ENCODE results near the gene MIEF1.

Gene MIEF1

DNA sequence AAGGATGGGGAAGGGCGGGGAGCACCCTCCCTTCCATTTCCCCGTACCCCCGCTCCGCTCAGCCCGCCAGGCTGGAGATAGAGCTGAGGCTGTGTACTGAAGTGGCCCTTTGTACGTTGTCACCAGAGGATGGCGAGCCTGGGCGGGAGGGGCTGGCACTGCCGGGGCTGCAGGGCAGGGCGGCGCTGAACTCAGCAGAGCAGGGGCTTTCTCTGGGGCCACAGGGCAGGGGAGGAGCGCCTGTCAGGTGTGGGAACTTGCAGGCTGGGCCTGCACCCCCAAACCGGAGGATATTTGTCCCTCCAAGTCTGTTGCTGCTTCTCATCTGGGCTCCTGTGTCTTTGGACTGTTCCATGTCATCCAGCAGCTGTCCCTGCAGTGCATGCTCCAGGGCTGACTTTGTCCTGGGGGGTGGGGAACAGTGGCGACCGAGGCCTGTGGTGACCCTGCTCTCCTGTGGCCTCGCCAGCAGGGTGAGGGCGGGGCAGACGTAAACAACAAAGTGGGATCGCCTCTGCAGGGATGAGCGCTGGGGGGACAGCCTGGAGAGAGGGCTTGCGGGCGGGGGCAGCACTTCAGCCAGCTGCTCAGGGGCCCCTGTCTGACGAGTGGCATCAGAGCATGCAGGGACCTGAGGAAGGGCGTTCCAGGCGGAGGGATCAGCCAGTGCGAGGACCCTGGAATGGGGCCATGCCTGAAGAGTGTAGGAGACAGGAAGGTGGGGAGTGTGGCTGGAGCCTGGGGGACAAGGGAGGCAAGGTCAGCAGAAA is 32.2 kb upstream of the MIEF1 start:
- Histone ChIP-seq H3K36me3 (ENCODE audit: control insufficient read depth in 2 of 2, insufficient read depth in 1 of 2, low read length in 2 of 2) (no peaks in the 10 kb centered on the region), H3K27ac (ENCODE audit: extremely low read depth, low read depth, low read length) (no peak overlapping the region), H3K4me3 (ENCODE audit: low read depth, low read length) (no peak overlapping the region), H3K9me3 (ENCODE audit: control insufficient read depth, insufficient read depth, low read depth, low read length) (no peaks in the 10 kb centered on the region), H3K4me1 (ENCODE audit: control insufficient read depth, insufficient read depth, low read length) (peaks cover 2% of the 10 kb centered on the region; the same call in 1 of the 2 replicates)
- ChIA-PET POLR2A (no interaction called here), CTCF (interaction anchor here (1.1 to 1.5 kb wide), 2 partner anchors 26 to 570 kb away, joined by 3 to 4 read pairs; no protein-coding TSS in a partner anchor)
- TF ChIP-seq ZFHX2 (tag by site-specific recombination; conservative IDR thresholded peaks at IDR 0.05), result no peak
- TF ChIP-seq, protein P1, sequence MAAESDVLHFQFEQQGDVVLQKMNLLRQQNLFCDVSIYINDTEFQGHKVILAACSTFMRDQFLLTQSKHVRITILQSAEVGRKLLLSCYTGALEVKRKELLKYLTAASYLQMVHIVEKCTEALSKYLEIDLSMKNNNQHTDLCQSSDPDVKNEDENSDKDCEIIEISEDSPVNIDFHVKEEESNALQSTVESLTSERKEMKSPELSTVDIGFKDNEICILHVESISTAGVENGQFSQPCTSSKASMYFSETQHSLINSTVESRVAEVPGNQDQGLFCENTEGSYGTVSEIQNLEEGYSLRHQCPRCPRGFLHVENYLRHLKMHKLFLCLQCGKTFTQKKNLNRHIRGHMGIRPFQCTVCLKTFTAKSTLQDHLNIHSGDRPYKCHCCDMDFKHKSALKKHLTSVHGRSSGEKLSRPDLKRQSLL (tag by site-specific recombination; IDR thresholded peaks at IDR 0.05), result no peak
- TF ChIP-seq, protein P2, sequence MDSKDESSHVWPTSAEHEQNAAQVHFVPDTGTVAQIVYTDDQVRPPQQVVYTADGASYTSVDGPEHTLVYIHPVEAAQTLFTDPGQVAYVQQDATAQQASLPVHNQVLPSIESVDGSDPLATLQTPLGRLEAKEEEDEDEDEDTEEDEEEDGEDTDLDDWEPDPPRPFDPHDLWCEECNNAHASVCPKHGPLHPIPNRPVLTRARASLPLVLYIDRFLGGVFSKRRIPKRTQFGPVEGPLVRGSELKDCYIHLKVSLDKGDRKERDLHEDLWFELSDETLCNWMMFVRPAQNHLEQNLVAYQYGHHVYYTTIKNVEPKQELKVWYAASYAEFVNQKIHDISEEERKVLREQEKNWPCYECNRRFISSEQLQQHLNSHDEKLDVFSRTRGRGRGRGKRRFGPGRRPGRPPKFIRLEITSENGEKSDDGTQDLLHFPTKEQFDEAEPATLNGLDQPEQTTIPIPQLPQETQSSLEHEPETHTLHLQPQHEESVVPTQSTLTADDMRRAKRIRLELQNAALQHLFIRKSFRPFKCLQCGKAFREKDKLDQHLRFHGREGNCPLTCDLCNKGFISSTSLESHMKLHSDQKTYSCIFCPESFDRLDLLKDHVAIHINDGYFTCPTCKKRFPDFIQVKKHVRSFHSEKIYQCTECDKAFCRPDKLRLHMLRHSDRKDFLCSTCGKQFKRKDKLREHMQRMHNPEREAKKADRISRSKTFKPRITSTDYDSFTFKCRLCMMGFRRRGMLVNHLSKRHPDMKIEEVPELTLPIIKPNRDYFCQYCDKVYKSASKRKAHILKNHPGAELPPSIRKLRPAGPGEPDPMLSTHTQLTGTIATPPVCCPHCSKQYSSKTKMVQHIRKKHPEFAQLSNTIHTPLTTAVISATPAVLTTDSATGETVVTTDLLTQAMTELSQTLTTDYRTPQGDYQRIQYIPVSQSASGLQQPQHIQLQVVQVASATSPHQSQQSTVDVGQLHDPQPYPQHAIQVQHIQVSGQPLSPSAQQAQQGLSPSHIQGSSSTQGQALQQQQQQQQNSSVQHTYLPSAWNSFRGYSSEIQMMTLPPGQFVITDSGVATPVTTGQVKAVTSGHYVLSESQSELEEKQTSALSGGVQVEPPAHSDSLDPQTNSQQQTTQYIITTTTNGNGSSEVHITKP (tag by site-specific recombination; IDR thresholded peaks at IDR 0.05), result peak; percentile 51
- no peak; the same call in 1 of the 2 replicates for TF ChIP-seq GLIS1 (tag by site-specific recombination; IDR thresholded peaks at IDR 0.05)
- TF ChIP-seq, protein P3, sequence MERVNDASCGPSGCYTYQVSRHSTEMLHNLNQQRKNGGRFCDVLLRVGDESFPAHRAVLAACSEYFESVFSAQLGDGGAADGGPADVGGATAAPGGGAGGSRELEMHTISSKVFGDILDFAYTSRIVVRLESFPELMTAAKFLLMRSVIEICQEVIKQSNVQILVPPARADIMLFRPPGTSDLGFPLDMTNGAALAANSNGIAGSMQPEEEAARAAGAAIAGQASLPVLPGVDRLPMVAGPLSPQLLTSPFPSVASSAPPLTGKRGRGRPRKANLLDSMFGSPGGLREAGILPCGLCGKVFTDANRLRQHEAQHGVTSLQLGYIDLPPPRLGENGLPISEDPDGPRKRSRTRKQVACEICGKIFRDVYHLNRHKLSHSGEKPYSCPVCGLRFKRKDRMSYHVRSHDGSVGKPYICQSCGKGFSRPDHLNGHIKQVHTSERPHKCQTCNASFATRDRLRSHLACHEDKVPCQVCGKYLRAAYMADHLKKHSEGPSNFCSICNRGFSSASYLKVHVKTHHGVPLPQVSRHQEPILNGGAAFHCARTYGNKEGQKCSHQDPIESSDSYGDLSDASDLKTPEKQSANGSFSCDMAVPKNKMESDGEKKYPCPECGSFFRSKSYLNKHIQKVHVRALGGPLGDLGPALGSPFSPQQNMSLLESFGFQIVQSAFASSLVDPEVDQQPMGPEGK (tag by site-specific recombination; IDR thresholded peaks at IDR 0.05), result 0 out of 2 replicates have a peak, but pooled peaks have one; percentile 25
- TF ChIP-seq ZIC2 (tag by site-specific recombination; IDR thresholded peaks at IDR 0.05), result peak; percentile 97
- TF ChIP-seq ZNF391 (tag by site-specific recombination; IDR thresholded peaks at IDR 0.05; ENCODE audit: borderline replicate concordance, low read depth), result peak; percentile 74; the same call in 1 of the 2 replicates
- TF ChIP-seq ZBTB17 (tag by site-specific recombination; IDR thresholded peaks at IDR 0.05), result no peak

DNA sequence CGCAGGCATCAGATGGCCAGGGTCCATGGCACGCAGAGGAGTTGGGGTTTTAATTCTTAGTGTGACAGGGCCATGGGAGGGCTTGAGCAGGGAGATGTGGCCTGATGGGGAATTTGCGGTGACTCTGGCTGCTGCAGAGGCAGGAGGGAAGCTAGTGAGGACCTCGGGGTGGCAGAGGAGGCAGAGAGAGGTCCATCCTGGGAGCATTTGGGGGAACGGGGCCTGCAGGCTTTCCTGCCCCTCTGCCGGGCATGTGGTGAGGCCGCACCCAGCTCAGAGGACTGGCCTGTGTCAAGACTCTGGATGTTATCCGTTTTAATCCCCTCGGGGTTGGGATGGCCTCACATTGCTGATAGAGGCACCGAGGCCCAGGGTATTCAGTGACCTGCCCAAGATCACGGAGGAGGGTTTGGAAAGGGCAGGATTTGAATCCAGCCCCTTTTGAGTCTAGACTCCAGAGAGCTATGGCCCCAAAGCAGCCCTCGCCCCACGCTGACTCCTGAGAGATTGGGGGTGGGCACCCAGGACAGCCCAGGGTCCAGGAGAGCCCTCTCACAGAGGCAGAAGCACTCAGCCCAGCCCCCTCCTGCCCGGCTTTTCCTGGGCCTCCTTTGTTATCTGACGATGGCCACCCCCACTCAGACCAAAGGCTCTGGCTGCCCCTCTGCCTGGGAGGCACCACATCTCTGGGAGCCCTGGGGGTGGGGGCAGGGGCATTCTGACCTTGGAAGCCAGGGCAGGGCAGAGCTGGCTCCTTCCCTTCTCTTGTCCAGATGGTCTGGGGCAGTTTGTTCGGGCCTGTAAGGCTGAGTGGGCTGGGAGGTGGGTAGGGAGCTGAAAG is 31.4 kb upstream of the MIEF1 start:
- H3K27ac ChIP-seq (ENCODE audit: extremely low read depth, low read depth, low read length), result peak overlapping the region; percentile 11; the same call in 1 of the 2 replicates
- CTCF ChIA-PET, result interaction anchor here (0.6 to 1.5 kb wide), 5 partner anchors 9 to 569 kb away, joined by 3 to 6 read pairs (median 3); no protein-coding TSS in a partner anchor
- H3K36me3 ChIP-seq (ENCODE audit: control insufficient read depth in 2 of 2, insufficient read depth in 1 of 2, low read length in 2 of 2), result no peaks in the 10 kb centered on the region

More for the DNA sequence above, 31.4 kb upstream of the MIEF1 start:
- Histone ChIP-seq H3K9me3 (ENCODE audit: control insufficient read depth, insufficient read depth, low read depth, low read length) (no peaks in the 10 kb centered on the region), H3K4me1 (ENCODE audit: control insufficient read depth, insufficient read depth, low read length) (peaks cover 2% of the 10 kb centered on the region; the same call in 1 of the 2 replicates), H3K4me3 (ENCODE audit: low read depth, low read length) (no peak overlapping the region)
- POLR2A ChIA-PET, result no interaction called here
- no peak for TF ChIP-seq ZNF677 (tag by site-specific recombination; IDR thresholded peaks at IDR 0.05)
- no peak for TF ChIP-seq ZBTB7A (tag by site-specific recombination; IDR thresholded peaks at IDR 0.05; ENCODE audit: low read depth)
- TF ChIP-seq ZNF658 (tag by site-specific recombination; IDR thresholded peaks at IDR 0.05), result no peak
- TF ChIP-seq ZNF76 (tag by site-specific recombination; IDR thresholded peaks at IDR 0.05; ENCODE audit: borderline replicate concordance, low read depth), result no peak
- no peak for TF ChIP-seq GFI1B (tag by site-specific recombination; IDR thresholded peaks at IDR 0.05)
- TF ChIP-seq, protein P4, sequence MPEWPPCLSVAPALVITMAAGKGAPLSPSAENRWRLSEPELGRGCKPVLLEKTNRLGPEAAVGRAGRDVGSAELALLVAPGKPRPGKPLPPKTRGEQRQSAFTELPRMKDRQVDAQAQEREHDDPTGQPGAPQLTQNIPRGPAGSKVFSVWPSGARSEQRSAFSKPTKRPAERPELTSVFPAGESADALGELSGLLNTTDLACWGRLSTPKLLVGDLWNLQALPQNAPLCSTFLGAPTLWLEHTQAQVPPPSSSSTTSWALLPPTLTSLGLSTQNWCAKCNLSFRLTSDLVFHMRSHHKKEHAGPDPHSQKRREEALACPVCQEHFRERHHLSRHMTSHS (tag by site-specific recombination; IDR thresholded peaks at IDR 0.05), result no peak

All from HEK293 (cell line).